Measurements from ENCODE around the gene ZNF343. TPM values are rescaled to one million over a fixed set of nuclear protein-coding genes. Genes with fewer than 3 reads are reported as not detected.

The ZNF343 gene
- total and polyA plus RNA-seq, 10 donors = 4.8 to 16.2 (median 10.3) TPM

DNA sequence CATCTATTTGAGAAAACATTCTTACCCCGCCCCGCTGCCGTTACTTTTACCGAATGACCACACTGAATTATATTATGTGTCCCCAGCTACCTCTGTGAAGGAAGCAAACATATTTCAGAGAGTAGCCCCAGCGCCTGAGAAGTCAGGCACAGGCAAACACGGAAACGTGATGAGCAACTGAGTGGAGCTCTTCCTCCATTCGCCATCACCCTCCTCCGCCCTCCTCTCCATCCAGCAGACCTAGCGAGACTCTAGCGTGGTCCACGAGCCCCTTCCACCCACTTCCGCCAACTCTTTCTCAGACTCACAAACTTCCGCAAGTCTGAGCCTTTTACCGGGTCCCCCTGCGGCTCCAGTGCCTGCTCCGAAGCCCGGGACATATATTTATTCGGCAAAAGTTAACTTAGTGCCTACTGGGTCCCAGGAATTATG, 38.7 kb downstream of the ZNF343 start:
- H3K4me1 ChIP-seq = peaks cover 9 to 47% (median 35%) of the 10 kb centered on the region in 6 donors
- no peak for DNase-seq
- no peaks in the 10 kb centered on the region for H3K27me3 ChIP-seq (replicated peaks in 1 of 7)
- no peaks in the 10 kb centered on the region for H3K9me3 ChIP-seq
- peaks cover 0 to 40% (median 31%) of the 10 kb centered on the region in 6 donors for H3K36me3 ChIP-seq
- 0 to 1% (median 0%) methylated on average over 19 of the region's 19 CpGs for WGBS, 5 donors
- intact Hi-C loops (cut with DNase I; ENCODE audit: low total_unique reads) = no loop called here
- H3K4me3 ChIP-seq = peak overlapping the region; percentile 63 to 92 (median 80)
- peak overlapping the region; percentile 87 to 97 (median 95) for H3K27ac ChIP-seq
- TF ChIP-seq POLR2AphosphoS5 (IDR thresholded peaks at IDR 0.05) = no peak
- no peak for TF ChIP-seq POLR2A (IDR thresholded peaks at IDR 0.05)
- TF ChIP-seq, protein P1, sequence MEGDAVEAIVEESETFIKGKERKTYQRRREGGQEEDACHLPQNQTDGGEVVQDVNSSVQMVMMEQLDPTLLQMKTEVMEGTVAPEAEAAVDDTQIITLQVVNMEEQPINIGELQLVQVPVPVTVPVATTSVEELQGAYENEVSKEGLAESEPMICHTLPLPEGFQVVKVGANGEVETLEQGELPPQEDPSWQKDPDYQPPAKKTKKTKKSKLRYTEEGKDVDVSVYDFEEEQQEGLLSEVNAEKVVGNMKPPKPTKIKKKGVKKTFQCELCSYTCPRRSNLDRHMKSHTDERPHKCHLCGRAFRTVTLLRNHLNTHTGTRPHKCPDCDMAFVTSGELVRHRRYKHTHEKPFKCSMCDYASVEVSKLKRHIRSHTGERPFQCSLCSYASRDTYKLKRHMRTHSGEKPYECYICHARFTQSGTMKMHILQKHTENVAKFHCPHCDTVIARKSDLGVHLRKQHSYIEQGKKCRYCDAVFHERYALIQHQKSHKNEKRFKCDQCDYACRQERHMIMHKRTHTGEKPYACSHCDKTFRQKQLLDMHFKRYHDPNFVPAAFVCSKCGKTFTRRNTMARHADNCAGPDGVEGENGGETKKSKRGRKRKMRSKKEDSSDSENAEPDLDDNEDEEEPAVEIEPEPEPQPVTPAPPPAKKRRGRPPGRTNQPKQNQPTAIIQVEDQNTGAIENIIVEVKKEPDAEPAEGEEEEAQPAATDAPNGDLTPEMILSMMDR (IDR thresholded peaks at IDR 0.05 in 8 of 11, conservative IDR thresholded peaks at IDR 0.05 in 3 of 11) = no peak

DNA sequence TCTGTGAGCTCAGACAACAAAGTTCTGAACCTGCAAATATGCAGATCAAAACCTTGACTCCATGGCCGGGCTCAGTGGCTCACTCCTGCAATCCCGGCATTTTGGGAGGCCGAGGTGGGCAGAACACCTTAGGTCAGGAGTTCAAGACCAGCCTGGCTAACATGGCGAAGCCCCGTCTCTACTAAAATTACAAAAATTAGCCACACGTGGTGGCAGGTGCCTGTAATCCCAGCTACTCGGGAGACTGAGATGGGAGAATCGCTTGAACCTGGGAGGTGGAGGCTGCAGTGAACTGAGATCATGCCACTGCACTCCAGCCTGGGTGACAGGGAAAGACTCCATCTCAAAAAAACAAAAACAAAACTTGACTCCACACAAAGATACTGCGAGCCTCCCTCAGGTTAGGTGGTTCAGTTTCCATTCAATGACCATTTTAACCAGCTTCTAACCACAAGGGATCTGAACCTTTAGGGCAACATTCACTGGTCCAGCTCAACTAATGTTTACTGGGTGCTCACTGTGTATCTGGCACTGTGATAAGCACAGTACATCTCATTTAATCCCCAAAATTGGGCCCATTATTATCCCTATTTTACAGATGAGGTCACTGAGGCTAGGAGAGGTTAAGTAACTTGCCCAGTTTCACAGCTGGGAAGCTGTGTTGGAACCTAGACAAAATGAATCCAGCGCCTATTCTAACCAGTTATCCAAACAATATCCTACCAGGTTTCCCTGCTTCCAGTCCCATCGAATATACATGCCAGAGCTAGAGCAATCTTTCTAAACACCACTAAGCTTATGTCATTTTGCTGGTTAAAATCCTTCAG, 39.9 kb downstream of the ZNF343 start:
- Histone ChIP-seq H3K4me3 (peak overlapping the region in 6 of 8 donors; percentile 4 to 92 (median 84)), H3K9me3 (no peaks in the 10 kb centered on the region), H3K27me3 (replicated peaks in 1 of 7) (no peaks in the 10 kb centered on the region), H3K4me1 (peaks cover 9 to 47% (median 35%) of the 10 kb centered on the region in 6 donors), H3K27ac (peak overlapping the region in 3 of 8 donors; percentile 95 to 97 (median 96)), H3K36me3 (peaks cover 2 to 53% (median 43%) of the 10 kb centered on the region in 6 donors)
- 57 to 86% (median 74%) methylated on average over 11 of the region's 11 CpGs for WGBS, 5 donors
- intact Hi-C loops (cut with DNase I; ENCODE audit: low total_unique reads) = no loop called here
- TF ChIP-seq, protein P1 (IDR thresholded peaks at IDR 0.05 in 8 of 11, conservative IDR thresholded peaks at IDR 0.05 in 3 of 11) = no peak
- TF ChIP-seq POLR2AphosphoS5 (IDR thresholded peaks at IDR 0.05) (no peak), POLR2A (IDR thresholded peaks at IDR 0.05) (no peak)
- no peak for DNase-seq

- DNase-seq = no peak
Observed at GRCh38 chr20:2467412-2467811, 41.3 kb downstream of the ZNF343 start.

More at GRCh38 chr20:2467412-2467811, 41.3 kb downstream of the ZNF343 start:
- Histone ChIP-seq H3K9me3 (no peaks in the 10 kb centered on the region), H3K27ac (no peak overlapping the region), H3K36me3 (peaks cover 5 to 66% (median 57%) of the 10 kb centered on the region in 6 donors), H3K27me3 (replicated peaks in 1 of 7) (no peaks in the 10 kb centered on the region), H3K4me1 (peaks cover 9 to 47% (median 35%) of the 10 kb centered on the region in 6 donors), H3K4me3 (no peak overlapping the region)
- intact Hi-C loops (cut with DNase I; ENCODE audit: low total_unique reads) = no loop called here
- WGBS, 5 donors = 86 to 97% (median 89%) methylated on average over 5 of the region's 5 CpGs
- TF ChIP-seq POLR2AphosphoS5 (IDR thresholded peaks at IDR 0.05) (no peak), POLR2A (IDR thresholded peaks at IDR 0.05) (no peak)
- TF ChIP-seq, protein P1 (IDR thresholded peaks at IDR 0.05 in 8 of 11, conservative IDR thresholded peaks at IDR 0.05 in 3 of 11) = no peak

Data from spleen (tissue), 11 donors.